NB4 (cell line): ENCODE measurements around the gene FZD10.

ENCODE experiments used
- CTCF ChIP-seq: IDR thresholded peaks from one replicate; pipeline ENCODE4 v1.5.1; 2012; ENCODE audit warnings: low read depth, low read length
- MYC ChIP-seq: IDR thresholded peaks from 2 replicates; pipeline ENCODE4 v1.6.1; 2011; ENCODE audit warnings: low read depth, low read length
- POLR2A ChIP-seq: IDR thresholded peaks from 2 replicates; pipeline ENCODE4 v1.6.1; 2011; ENCODE audit warnings: mild to moderate bottlenecking; ENCODE audit not compliant: insufficient read length; ENCODE audit errors: extremely low read depth
- TF ChIP-seq, protein P1 (sequence below): IDR thresholded peaks from 2 replicates; pipeline ENCODE4 v1.6.1; 2011; ENCODE audit warnings: low read depth, low read length

GRCh38 chr12:130136509-130137039 lies 25.7 kb upstream of the FZD10 start:
- no peak for TF ChIP-seq CTCF
- no peak for TF ChIP-seq POLR2A
- TF ChIP-seq, protein P1, sequence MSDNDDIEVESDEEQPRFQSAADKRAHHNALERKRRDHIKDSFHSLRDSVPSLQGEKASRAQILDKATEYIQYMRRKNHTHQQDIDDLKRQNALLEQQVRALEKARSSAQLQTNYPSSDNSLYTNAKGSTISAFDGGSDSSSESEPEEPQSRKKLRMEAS = no peak
- TF ChIP-seq MYC = no peak
